CD1c-positive myeloid dendritic cell (primary cell): ENCODE results near the gene PHRF1.

Experiments
- DNase-seq: peaks from one replicate; pipeline ENCODE4 v3.0.0-alpha.2; 2016; ENCODE audit errors: extremely low spot score

Gene PHRF1

DNA sequence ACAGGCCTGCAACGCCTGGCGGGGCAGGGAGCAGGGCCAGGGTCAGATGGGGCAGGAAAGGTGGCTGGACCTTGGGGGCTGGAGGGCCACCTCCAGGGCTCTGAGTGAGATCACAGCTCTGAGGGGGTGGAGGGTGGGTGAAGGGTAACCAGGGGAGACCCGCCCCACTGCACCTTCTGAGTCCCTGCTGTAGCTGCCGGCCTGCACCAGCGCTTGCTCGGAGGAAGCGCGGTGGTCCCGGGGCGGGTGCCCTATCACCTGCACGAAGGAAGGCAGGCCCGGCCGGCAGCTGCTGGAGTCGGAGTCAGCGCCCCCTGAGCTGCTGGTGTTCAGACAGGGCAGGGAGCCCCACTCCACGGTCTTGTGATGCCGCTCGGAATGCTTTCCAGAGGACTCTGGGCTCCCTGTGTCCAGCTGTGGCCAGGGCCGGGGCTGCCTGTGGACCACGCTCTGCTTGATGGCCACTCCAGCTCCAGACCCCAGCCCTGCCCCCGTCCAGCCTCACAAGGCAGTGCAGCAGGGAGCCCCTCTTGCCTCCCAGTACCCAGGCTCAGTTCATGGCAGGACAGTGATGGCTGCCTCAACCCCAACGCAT is 19.5 kb upstream of the PHRF1 start:
- DNase-seq, result no peak

DNA sequence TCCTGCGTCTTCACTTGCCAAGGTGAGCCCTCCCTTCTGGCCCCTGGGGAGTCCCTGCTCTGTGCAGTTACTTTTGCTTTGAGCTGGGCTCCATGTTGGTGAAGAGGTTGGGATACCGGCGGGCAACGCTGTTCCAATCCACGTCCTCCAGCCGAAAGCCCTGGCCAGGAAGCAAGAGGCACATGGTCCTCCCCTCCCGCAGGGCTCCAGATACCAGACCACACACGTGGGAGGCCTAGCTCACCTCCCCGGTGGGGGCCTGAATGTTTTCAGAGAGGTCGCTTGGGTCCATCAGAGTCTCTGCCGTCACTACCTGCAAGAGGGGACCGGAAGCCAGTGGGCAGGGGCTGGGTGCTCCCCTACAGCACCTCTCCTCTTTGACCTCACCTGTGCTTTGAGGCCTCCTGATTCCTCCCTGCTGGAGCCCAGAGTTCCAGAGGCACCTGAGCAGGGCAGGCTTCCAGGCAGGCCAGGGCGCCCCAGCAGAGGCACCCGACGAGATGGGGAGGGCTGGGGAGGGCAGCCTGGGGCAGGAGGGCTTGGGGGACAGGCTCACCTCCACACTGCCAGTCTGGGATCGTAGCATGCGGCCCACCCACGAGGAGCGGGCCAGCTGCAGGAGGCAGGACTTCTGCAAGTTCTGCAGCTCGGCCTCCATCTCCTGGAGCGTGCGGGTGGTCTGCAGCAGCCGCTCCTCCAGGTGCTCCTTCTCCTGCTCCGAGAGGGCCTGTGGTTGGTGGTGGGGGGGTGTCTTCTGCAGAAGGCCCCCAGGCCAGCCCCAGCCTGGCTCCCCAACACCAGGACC is 18.7 kb upstream of the PHRF1 start:
- no peak for DNase-seq

DNA sequence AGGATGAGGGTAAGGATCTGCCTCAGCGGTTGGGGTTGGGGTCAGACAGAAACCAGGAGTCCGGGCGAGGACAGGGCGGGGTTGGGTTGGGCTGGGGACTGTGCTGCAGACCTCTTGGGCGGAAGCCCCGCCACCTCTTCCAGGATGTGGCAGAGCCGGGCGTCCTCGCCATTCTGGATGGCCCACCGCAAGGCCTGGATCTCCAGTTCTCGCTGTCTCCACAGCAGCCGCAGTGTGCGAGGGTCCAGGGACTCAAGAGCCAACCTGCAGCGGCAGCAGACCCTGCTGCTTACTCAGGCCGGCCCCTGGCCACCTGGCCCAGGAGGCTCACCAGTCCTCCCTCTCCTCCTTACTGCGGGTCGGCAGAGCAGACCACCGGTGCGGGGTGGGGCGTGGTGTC is 17.8 kb upstream of the PHRF1 start:
- no peak for DNase-seq

DNA sequence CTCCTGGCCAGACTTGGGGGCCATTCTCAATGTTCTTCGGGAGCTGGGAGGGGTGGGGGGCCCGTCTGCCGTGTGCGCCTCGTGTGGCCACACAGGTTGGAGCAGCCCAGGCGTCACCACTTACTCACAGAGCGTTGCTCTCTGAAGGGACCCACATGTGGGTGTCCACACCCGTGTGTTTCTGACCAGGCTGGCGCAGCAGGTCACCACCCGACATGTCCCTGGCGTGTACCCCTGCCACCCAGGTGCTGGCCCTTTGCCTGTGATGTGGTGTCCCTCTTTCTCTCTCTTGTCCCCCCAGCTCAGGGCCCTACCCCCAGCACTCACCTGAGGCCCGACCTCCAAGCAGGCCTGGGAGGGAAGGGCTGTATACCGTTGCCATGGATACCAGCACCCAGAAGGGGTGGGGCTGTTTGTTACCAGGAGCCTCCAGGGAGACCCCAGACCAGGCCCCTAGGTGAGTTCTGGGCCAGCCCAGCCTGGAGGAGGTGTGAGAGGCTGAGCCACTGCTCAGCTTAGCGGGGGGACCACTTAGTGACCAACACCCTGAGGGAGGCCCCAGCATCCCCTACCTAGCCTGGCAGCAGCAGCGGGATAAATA is 17.1 kb upstream of the PHRF1 start:
- no peak for DNase-seq

DNA sequence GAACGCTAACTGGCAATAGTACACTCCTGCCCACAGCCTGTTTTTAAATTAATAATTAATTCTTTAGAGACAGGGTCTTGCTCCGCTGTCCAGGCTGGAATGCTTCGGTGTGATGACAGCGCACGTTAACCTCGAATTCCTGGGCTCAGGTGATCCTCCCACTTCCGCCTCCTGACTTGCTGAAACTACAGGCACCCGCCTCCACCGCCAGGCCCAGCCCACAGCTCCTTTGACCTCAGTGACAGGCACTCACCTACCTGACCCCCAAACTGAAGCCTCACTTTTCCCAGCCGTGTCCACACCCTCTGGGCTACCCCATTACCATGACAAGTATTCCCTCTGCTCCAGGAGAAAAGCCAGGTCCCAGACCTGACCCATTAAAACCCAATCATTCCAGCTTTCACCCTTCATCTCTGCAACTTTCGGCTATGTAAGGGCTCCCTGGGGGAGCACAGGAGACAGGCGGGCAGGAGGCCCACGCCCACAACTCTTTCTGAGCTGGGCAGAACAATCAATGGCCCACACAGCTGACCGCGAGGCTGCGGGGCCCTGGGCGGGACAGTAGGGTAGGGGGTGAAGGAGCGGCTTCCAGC is 16.5 kb upstream of the PHRF1 start:
- DNase-seq, result no peak

DNA sequence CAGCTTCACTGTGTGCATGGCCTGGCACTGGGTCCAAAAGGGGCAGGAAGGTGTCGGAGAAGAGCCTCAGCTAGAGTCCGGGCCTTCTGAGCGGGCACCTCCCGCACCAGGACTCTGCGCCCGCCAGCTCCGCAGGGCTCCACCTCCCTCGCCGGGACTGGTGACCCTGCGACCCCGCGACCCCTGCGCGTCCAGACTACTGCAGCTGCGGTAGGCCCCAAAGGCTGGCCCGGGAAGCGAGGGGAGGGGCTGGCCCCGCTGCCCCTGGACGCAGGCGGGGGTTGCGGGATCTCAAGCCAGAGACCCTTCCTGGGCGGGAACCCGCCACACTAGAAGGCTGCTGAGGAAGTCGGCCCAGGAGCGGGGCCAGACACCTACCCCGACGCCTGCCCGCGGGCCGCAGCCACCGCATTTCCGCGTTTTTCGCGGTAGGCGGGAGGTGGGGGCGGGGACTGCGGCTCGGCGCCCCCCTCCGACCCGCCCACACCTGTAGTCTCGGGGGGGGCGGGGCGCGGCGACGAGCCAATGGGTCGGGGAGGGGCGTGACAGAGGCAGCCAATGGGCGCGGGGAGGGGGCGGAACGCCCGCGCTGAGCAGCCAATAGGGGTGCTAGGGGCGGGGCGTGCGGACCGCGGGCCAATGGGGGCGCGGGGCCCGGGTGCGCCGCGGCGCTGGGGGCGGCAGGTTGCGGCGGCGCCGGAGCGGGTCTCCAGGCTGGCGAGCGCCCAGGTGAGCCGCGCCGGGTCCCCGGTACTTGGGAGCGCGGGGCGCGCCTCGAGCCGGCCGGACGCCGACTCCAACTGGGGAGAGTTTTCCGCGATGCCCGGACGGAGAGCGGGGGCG is 15.7 kb upstream of the PHRF1 start, which contains the start of the genes LMNTD2 and RASSF7:
Gene LMNTD2 (minus strand): TSS at position 434 of the 843 bp plus-strand sequence. CDS start 22 bp downstream, at position 412.
Gene RASSF7 (plus strand): TSS at position 666 of the 843 bp plus-strand sequence. CDS start 799 bp downstream, outside the sequence.
- DNase-seq, result peak; percentile 97

DNA sequence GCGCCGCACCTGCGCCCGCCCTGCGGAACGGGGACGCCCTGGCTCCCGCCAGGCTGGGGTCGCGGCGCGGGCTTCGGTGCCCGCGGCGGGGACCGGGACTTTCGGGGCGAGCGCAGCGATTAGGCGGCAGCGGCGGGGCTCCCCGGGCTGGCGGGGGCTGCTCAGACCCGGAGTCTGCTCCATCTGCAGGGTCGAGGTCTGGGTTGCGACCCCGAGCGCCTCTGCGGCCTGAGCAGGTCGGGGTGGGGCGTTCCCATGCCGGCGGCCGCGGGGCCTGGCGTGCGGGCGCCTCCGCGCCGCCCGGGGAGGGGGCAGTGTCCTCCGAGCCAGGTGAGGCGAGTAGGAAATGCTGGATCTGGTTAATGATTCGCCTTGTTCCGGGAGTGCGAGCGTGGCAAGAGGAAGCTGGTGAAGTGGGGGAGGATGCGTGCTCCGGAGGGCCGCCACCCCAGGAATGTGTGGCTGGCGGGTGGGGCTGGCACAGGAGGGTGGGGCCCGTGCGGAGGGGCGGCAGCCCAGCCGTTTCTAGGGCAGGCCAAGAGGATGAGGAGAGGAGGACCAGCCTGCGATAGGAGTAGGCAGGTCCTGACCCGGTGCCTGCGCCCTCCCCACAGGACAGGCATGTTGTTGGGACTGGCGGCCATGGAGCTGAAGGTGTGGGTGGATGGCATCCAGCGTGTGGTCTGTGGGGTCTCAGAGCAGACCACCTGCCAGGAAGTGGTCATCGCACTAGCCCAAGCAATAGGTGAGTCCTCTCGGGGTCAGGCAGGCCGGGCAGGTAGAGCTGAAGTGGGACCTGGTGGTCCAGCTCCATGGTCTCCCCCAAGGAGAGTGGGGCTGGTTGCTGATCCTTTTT is 14.9 kb upstream of the PHRF1 start:
- peak; percentile 54 for DNase-seq

DNA sequence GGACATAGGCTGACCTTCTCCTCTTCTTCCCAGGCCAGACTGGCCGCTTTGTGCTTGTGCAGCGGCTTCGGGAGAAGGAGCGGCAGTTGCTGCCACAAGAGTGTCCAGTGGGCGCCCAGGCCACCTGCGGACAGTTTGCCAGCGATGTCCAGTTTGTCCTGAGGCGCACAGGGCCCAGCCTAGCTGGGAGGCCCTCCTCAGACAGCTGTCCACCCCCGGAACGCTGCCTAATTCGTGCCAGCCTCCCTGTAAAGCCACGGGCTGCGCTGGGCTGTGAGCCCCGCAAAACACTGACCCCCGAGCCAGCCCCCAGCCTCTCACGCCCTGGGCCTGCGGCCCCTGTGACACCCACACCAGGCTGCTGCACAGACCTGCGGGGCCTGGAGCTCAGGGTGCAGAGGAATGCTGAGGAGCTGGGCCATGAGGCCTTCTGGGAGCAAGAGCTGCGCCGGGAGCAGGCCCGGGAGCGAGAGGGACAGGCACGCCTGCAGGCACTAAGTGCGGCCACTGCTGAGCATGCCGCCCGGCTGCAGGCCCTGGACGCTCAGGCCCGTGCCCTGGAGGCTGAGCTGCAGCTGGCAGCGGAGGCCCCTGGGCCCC is 14.1 kb upstream of the PHRF1 start:
- no peak for DNase-seq

DNA sequence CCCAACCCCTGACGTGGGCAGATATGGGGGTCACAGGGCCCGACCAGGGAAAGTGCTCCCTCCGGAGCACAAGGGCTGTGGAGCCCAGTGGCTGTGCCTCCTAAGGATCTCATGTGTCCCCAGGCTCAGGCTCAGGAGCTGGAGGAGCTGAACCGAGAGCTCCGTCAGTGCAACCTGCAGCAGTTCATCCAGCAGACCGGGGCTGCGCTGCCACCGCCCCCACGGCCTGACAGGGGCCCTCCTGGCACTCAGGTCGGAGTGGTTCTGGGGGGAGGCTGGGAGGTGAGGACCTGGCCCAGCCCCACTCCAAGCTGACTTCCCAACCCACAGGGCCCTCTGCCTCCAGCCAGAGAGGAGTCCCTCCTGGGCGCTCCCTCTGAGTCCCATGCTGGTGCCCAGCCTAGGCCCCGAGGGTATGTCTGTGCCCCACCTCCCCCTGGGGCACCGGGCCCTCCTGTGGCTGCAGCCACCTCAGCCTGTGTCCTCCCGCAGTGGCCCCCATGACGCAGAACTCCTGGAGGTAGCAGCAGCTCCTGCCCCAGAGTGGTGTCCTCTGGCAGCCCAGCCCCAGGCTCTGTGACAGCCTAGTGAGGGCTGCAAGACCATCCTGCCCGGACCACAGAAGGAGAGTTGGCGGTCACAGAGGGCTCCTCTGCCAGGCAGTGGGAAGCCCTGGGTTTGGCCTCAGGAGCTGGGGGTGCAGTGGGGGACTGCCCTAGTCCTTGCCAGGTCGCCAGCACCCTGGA is 13.0 kb upstream of the PHRF1 start:
- DNase-seq, result no peak

DNA sequence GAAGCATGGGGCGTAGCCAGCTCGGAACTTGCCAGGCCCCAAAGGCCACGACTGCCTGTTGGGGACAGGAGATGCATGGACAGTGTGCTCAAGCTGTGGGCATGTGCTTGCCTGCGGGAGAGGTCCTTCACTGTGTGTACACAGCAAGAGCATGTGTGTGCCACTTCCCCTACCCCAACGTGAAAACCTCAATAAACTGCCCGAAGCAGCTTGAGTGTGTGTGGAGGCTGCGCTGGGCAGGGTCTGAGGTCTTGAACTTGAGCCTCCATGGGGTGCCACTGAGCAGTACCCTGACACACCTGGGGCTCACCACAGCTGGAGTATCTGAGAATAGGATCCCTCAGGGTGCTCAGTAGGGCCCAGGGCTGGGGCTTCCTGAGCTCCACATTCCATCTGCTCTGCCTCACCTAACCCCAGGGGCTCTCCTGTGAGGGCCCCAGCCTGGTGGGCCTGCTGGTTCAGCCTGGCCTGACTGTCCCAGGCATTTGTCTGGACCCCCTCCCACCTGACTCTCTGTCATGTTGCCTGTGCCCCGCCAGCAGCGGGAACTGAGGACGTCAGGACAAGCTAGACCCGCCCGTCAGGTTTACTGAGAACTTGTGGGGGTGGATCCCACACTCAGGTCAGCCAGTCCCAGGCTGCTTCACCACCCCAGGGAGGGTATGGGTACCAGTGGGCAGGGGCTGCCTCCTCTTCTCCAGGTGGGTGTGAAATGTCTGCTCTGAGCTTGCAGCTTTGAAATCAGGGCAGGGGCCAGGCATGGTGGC is 12.3 kb upstream of the PHRF1 start:
- DNase-seq, result no peak

DNA sequence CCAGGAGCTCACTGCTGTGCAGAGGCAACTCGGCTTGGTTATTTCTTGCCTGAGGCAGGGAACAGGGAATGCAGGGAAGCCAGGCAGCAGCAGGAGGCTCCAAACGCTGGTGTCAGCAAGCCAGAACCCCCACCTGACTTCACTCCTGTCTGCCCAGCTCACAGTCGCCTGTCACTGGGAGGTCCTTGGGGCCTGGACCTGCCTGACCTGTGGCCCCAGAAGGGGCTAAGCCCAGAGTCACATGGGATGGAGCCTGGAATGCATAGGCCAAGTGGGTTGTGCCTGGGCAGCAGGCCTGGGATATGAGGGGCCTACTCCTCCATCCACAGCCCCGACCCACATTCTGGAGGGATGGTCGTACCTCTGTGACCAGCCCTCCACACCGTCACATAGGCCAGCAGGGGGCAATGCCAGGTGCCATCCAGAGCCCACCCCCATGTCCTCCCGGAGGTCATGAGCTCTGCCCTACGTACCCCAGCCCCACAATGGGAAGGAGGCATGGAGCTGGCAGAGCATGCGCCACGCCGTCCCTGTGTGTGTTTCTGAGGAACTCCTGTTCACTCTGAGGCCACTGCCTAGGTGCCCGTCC is 10.3 kb upstream of the PHRF1 start:
- DNase-seq, result no peak

DNA sequence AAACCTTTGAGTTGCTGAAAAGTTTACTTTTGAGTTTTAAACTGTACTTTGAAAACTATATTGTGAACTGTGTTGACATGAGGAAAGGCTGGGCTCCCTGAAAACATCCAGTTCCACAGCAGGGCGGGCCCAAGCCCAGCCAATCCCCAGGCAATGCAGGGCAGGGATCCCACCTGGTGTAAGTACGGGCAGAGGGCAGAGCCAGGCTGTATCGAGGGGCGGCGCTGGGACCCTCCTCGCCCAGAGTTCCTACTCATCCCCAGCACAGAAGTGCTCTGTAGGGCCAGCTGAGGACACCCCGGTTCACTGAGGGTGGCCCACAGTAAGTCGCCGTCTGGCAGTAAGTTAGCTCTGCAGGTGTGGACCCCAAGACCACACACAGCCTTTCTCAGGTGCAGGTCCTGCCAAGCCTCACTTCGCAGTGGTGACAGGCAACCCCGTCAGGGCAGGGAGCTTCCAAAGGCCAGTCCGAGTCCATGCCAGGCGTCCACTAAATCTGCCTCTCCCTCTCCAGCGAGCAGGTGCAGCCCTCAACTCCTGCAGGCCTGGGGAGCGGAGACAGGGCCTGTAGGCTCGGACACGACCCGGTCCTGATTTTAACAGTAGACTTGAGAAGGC is 9.2 kb upstream of the PHRF1 start:
- no peak for DNase-seq

DNA sequence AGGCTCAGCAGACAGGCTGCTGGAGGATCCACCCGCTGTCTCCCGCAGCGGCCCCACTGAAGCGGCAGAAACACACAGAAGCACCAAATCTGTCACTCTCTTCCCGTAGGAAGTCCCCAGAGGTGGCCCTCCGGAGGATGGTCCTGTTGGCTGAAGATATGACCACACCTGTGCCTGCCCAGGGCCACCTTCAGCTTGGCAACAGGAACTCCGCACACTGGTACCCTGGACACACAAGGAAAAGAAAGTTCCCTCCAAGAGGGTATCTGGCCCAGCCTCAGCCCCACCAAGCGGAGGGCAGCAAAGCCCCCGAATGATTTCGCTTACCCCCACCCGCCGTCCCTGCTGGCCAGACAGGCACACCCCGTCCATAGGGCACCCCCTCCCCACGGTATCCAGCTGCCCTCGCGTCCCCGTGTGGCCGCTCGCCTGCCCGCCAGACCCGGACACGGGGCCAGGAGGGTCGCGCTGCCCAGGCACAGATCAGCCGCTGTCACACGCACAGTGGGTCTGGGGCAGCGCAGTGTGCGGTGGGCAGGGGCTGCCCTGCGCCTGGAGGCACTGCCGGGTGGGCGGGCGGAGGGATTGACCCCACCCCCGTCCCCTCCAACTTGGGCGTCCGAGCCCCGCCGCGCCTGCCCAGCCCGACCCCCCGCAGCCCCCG is 8.5 kb upstream of the PHRF1 start:
- DNase-seq, result no peak

DNA sequence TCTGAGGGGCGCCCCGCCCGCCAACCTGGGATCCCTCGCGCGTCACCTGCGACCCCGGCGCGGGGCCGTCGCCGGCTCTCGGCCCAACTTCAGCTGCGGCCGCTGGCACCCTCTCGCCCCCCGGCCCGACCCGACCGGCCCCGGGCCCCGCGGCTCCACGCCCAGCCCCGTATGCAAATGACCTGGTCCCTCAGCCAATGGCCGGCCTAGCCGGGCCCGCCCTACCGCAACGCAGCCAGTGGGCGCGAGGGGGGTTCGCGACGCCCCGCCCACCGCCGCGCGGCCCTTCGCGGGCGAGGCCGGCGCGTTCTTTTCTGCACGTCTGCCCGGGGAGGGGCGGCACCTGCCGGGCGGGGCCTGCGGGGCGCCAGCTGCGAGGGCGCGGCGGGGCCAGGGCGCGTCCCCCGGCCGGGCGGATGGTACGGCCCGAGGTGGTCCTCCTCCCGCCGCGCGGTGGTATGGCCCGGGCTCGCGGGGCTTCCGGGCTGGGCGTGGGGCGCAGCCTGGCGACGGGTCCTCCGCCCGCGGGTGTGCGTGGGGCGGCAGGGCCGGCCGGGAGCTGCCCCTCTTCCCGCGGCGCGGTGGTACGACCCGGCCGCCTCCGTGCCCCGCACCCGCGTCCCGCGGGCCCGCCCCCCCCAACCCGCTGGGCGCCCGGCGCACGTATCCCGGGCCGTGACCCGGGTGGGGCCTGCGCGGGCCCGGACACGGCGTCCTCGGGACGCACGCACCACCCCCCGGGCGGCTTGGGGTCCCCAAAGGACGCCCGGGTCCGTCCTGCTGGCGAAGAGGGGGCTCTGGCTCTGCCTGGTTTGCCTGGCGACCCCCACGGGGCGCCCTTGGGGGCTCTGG is 7.7 kb upstream of the PHRF1 start:
- DNase-seq, result peak; percentile 96

DNA sequence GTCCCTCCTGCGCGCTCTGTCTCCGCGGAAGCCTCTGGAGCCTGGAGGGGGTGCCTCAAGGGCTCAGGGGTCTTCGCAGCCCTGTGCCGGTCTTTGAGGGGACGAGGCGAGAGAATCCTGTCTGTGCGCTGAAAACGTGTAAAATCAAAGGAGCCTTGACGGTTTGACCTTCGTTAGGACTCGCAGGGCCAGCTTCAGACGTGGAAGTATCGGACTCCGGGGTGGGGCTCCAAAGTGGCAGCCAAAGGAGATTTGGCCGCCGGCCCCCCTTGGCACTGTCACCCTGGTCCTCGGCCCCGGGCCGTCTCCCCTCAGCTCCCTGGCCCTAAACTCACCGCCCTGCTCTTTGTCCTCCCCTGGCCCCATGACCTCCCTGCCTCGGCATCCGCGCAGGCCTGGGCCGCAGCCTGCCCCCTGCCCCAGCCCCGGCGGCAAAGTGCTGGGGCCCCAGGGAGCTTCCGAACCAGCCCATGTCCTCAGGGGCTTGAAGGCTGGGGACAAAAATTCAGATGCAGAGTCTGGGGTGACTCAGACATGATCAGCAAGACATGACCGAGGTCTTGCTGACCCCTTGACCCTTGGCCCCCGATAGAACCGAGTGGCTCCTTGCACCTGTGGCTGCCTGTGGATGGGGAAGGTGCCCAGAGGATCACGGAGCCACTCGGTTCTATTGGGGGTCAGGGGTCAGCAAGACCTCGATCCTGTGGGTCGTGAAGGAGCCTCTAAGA is 6.9 kb upstream of the PHRF1 start:
- no peak for DNase-seq

DNA sequence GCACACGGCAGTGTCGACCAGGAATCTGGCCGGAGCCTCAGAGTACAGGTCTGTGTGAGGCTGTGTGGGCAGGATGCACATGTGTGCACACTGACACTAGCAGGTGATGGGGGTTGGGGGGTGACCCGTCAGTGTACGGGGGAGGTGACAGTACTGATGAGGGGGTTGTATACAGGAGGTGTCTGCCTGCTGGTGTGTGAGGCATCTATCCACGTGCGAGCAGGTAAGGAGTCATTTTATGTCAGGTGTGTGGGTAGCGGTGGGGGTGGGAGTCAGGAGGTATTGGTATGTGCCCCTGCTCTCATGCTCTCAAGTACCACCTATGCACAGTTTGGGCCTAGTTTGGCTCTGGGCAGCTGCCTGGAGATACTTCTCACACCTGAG is 4.5 kb upstream of the PHRF1 start:
- DNase-seq, result no peak
